Measurements from ENCODE around the gene ZNF22.

Gene ZNF22

GRCh38 chr10:44978213-44978569, 22.5 kb upstream of the ZNF22 start:
- no peak for DNase-seq

- DNase-seq: peak; percentile 56
Observed at GRCh38 chr10:44978570-44979280, 22.0 kb upstream of the ZNF22 start, which contains the start of gene DEPP1. DEPP1 (minus strand) TSS chr10:44978809; CDS start chr10:44978030, 779 bp downstream.

GRCh38 chr10:44979281-44980191, 21.2 kb upstream of the ZNF22 start:
- DNase-seq: no peak

GRCh38 chr10:44980309-44981171, 20.2 kb upstream of the ZNF22 start:
- no peak for DNase-seq

GRCh38 chr10:44981172-44982113, 19.3 kb upstream of the ZNF22 start:
- no peak for DNase-seq

- no peak for DNase-seq
Observed at GRCh38 chr10:44982114-44982460, 18.6 kb upstream of the ZNF22 start.

GRCh38 chr10:44982496-44982895, 18.2 kb upstream of the ZNF22 start:
- no peak for DNase-seq

GRCh38 chr10:44983066-44983894, 17.4 kb upstream of the ZNF22 start:
- no peak for DNase-seq

- DNase-seq: no peak
Observed at GRCh38 chr10:44983895-44984278, 16.8 kb upstream of the ZNF22 start.

GRCh38 chr10:44984671-44985101, 16.0 kb upstream of the ZNF22 start:
- DNase-seq: no peak

GRCh38 chr10:44985175-44985681, 15.5 kb upstream of the ZNF22 start:
- DNase-seq: no peak

GRCh38 chr10:44986179-44986578, 14.5 kb upstream of the ZNF22 start:
- DNase-seq: no peak

GRCh38 chr10:44986670-44987069, 14.1 kb upstream of the ZNF22 start:
- DNase-seq: no peak

GRCh38 chr10:44988957-44989585, 11.7 kb upstream of the ZNF22 start:
- DNase-seq: no peak

GRCh38 chr10:44989597-44990301, 11.0 kb upstream of the ZNF22 start:
- no peak for DNase-seq

GRCh38 chr10:44990302-44990655, 10.4 kb upstream of the ZNF22 start:
- DNase-seq: no peak

GRCh38 chr10:44990965-44991364, 9.8 kb upstream of the ZNF22 start:
- no peak for DNase-seq

- DNase-seq: no peak
Observed at GRCh38 chr10:44991571-44991970, 9.2 kb upstream of the ZNF22 start.

GRCh38 chr10:44992070-44992731, 8.5 kb upstream of the ZNF22 start:
- DNase-seq: no peak
